ENCODE results near the gene DMAP1.
"Not testable (repeated sequence)": the region's sequence is repeated elsewhere in the genome, so short reads cannot be mapped to it uniquely, and the experiment has no call there.

DMAP1 gene

GRCh38 chr1:44213222-44214112, at the start of gene DMAP1:
TSS of gene DMAP1 (plus strand) at chr1:44213471. CDS start at chr1:44213754, 283 bp downstream.
- peak; percentile 84 for DNase-seq

- no peak for DNase-seq
Observed at GRCh38 chr1:44168520-44169098, 44.7 kb upstream of the DMAP1 start.

GRCh38 chr1:44170281-44170823, 42.9 kb upstream of the DMAP1 start:
- DNase-seq, result no peak

- DNase-seq, result no peak
Observed at GRCh38 chr1:44174630-44175029, 38.6 kb upstream of the DMAP1 start.

GRCh38 chr1:44200336-44200735, 12.9 kb upstream of the DMAP1 start:
- no peak for DNase-seq

- DNase-seq, result not testable (repeated sequence)
Observed at GRCh38 chr1:44206545-44206944, 6.7 kb upstream of the DMAP1 start.

GRCh38 chr1:44208226-44208625, 5.0 kb upstream of the DMAP1 start:
- no peak for DNase-seq

- DNase-seq, result no peak
Observed at GRCh38 chr1:44210595-44210994, 2.7 kb upstream of the DMAP1 start.

- DNase-seq, result no peak
Observed at GRCh38 chr1:44212355-44213221, 683 bp upstream of the DMAP1 start.

GRCh38 chr1:44217809-44218410, 4.6 kb downstream of the DMAP1 start:
- peak; percentile 49 for DNase-seq

- no peak for DNase-seq
Observed at GRCh38 chr1:44218503-44219300, 5.4 kb downstream of the DMAP1 start.

GRCh38 chr1:44219301-44219626, 6.0 kb downstream of the DMAP1 start:
- DNase-seq, result no peak

- no peak for DNase-seq
Observed at GRCh38 chr1:44220001-44220751, 6.9 kb downstream of the DMAP1 start.

- no peak for DNase-seq
Observed at GRCh38 chr1:44220755-44221154, 7.5 kb downstream of the DMAP1 start.

- DNase-seq, result no peak
Observed at GRCh38 chr1:44221769-44222168, 8.5 kb downstream of the DMAP1 start.

- DNase-seq, result no peak
Observed at GRCh38 chr1:44222397-44223186, 9.3 kb downstream of the DMAP1 start.

- DNase-seq, result no peak
Observed at GRCh38 chr1:44223187-44223610, 9.9 kb downstream of the DMAP1 start.

GRCh38 chr1:44225761-44226160, 12.5 kb downstream of the DMAP1 start:
- no peak for DNase-seq

GRCh38 chr1:44227211-44227610, 13.9 kb downstream of the DMAP1 start:
- no peak for DNase-seq

GRCh38 chr1:44228218-44228617, 14.9 kb downstream of the DMAP1 start:
- no peak for DNase-seq

Data from NCI-H2081 treated with DMSO at 0.1 percent for 48 hours (cell line).